ENCODE data around the gene FAM83C.
A peak's percentile ranks its signal among the peaks of the same experiment; 100 is the strongest.

DNA sequence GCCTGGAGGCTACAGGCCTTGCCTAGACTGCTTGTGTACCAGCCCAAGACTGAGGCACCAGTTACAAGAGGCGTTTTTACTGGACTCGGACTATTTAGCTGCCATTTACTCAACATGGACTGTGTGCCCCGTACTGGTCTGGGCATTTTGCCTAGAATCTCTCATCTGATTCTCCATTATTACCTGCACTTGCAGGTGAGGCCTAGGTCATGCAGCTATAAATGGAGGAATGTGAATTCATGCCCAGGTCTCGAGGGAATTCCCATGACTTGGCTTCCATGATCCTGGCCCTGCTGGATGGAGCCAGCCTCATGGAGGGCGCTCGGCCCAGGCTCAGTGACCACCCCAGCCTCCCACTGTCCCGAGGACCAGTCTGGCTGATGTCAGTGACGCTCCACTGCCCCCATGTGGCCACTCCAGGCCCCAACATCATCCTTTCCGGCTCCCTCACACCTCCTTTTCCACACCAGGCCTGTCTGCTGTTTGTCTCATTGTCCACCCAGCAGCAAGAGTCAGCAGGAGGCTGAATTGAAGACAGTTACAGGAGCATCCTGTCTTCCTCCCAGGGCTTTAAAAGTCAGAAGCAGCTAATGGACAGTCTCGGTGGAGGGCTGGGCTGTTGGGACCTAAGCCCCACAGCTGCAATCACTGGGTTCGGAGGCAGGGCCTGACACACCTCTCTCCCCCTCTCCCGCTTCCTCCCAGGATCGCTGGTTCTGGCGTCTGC, 23.0 kb downstream of the FAM83C start:
- TF ChIP-seq, protein P1, sequence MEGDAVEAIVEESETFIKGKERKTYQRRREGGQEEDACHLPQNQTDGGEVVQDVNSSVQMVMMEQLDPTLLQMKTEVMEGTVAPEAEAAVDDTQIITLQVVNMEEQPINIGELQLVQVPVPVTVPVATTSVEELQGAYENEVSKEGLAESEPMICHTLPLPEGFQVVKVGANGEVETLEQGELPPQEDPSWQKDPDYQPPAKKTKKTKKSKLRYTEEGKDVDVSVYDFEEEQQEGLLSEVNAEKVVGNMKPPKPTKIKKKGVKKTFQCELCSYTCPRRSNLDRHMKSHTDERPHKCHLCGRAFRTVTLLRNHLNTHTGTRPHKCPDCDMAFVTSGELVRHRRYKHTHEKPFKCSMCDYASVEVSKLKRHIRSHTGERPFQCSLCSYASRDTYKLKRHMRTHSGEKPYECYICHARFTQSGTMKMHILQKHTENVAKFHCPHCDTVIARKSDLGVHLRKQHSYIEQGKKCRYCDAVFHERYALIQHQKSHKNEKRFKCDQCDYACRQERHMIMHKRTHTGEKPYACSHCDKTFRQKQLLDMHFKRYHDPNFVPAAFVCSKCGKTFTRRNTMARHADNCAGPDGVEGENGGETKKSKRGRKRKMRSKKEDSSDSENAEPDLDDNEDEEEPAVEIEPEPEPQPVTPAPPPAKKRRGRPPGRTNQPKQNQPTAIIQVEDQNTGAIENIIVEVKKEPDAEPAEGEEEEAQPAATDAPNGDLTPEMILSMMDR (IDR thresholded peaks at IDR 0.05) = peak; percentile 22 to 73
- no peak for TF ChIP-seq EP300 (IDR thresholded peaks at IDR 0.05)

Measured in suprapubic skin (tissue), 3 donors.